ENCODE measurements around the gene PLEKHH1. TPM values are rescaled to one million over a fixed set of nuclear protein-coding genes. Genes with fewer than 3 reads are reported as not detected.

Gene PLEKHH1
- total and polyA plus RNA-seq, 9 of the 15 experiments (the other 6 are each of a cell fraction or from before 2014, with no cell fraction given) = 0.76 to 5.9 (median 2.9) TPM

DNA sequence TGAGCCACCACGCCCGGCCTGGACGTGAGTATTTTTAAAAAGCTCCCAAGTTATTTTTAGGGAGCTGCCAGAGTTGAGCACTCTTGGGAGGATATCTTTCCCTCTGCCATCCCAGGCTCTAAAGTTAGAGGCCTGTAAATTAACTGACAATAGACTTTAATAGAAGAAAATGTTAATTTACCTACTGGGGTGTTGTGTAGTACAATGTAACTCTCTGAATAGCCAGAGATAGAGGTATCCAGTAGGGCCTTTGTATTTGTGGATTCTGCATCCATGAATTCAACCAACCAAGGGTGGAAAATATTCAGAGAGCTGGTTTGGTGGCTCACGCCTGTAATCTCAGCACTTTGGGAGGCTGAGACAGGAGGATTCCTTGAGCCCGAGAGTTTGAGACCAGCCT is 74.6 kb downstream of the PLEKHH1 start (continued):
- TF ChIP-seq ZNF197 (CRISPR knock-in tag; IDR thresholded peaks at IDR 0.05; ENCODE audit: low read depth) = no peak
- TF ChIP-seq PRPF4 (IDR thresholded peaks at IDR 0.05; ENCODE audit: insufficient read depth, low read depth, low read length, poor library complexity, severe bottlenecking) = no peak
- TF ChIP-seq, protein P1, sequence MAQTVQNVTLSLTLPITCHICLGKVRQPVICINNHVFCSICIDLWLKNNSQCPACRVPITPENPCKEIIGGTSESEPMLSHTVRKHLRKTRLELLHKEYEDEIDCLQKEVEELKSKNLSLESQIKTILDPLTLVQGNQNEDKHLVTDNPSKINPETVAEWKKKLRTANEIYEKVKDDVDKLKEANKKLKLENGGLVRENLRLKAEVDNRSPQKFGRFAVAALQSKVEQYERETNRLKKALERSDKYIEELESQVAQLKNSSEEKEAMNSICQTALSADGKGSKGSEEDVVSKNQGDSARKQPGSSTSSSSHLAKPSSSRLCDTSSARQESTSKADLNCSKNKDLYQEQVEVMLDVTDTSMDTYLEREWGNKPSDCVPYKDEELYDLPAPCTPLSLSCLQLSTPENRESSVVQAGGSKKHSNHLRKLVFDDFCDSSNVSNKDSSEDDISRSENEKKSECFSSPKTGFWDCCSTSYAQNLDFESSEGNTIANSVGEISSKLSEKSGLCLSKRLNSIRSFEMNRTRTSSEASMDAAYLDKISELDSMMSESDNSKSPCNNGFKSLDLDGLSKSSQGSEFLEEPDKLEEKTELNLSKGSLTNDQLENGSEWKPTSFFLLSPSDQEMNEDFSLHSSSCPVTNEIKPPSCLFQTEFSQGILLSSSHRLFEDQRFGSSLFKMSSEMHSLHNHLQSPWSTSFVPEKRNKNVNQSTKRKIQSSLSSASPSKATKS (CRISPR knock-in tag; IDR thresholded peaks at IDR 0.05) = no peak
- TF ChIP-seq NR4A1 (CRISPR knock-in tag; IDR thresholded peaks at IDR 0.05) = no peak
- TF ChIP-seq NR4A1 (tag; IDR thresholded peaks at IDR 0.05) = no peak
- no peak for TF ChIP-seq CBFA2T2 (conservative IDR thresholded peaks at IDR 0.05)
- TF ChIP-seq, protein P2, sequence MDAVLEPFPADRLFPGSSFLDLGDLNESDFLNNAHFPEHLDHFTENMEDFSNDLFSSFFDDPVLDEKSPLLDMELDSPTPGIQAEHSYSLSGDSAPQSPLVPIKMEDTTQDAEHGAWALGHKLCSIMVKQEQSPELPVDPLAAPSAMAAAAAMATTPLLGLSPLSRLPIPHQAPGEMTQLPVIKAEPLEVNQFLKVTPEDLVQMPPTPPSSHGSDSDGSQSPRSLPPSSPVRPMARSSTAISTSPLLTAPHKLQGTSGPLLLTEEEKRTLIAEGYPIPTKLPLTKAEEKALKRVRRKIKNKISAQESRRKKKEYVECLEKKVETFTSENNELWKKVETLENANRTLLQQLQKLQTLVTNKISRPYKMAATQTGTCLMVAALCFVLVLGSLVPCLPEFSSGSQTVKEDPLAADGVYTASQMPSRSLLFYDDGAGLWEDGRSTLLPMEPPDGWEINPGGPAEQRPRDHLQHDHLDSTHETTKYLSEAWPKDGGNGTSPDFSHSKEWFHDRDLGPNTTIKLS (IDR thresholded peaks at IDR 0.05; ENCODE audit: borderline replicate concordance, low read depth) = no peak

All from K562 (cell line).